ENCODE results near the gene TM4SF1. TPM values are rescaled to one million over a fixed set of nuclear protein-coding genes. Genes with fewer than 3 reads are reported as not detected.
A peak's percentile ranks its signal among the peaks of the same experiment; 100 is the strongest.

Gene TM4SF1
- total RNA-seq, 1 donor from 2014 or later, result 28.9 TPM

GRCh38 chr3:149342413-149343380, 34.8 kb downstream of the TM4SF1 start:
- FAIRE-seq, result peak; percentile 20
- no peaks in the 10 kb centered on the region for H3K36me3 Mint-ChIP-seq (ENCODE audit: low read depth, unreplicated experiment)
- no peak overlapping the region for H3K4me3 Mint-ChIP-seq (ENCODE audit: unreplicated experiment)
- no peaks in the 10 kb centered on the region for H3K27me3 Mint-ChIP-seq (ENCODE audit: low read depth, unreplicated experiment)
- no peak overlapping the region for H3K27ac Mint-ChIP-seq (ENCODE audit: unreplicated experiment)
- Histone ChIP-seq H4K20me1 (ENCODE audit: insufficient read depth, low read length) (no peaks in the 10 kb centered on the region), H3K9me3 (ENCODE audit: insufficient read depth, low read depth, low read length) (no peaks in the 10 kb centered on the region), H3K4me2 (ENCODE audit: low read length) (peak overlapping the region; percentile 58), H3K27ac (ENCODE audit: low read depth, low read length) (peak overlapping the region; percentile 36), H3K79me2 (ENCODE audit: insufficient read depth, low read length) (no peaks in the 10 kb centered on the region), H3K4me3 (ENCODE audit: insufficient read depth, low read depth, low read length) (no peak overlapping the region), H3K4me1 (ENCODE audit: insufficient read depth, low read length) (peaks cover 37% of the 10 kb centered on the region), H3K36me3 (ENCODE audit: insufficient read depth, low read length) (no peaks in the 10 kb centered on the region), H3K27me3 (ENCODE audit: insufficient read depth, low read length) (no peaks in the 10 kb centered on the region), H2AFZ (ENCODE audit: low read depth, low read length) (no peak overlapping the region), H3K9ac (ENCODE audit: low read length) (no peak overlapping the region)
- no peaks in the 10 kb centered on the region for H3K9me3 Mint-ChIP-seq (ENCODE audit: unreplicated experiment)
- peak; percentile 94 for DNase-seq (ENCODE audit: low read depth)
- peaks cover 29% of the 10 kb centered on the region for H3K4me1 Mint-ChIP-seq (ENCODE audit: low read depth, unreplicated experiment)
- no peak for TF ChIP-seq CTCF (IDR thresholded peaks at IDR 0.05; ENCODE audit: insufficient read depth, low read depth, low read length)
- TF ChIP-seq EZH2 (IDR thresholded peaks at IDR 0.05; ENCODE audit: insufficient read depth, low read length), result no peak

GRCh38 chr3:149340310-149340933, 37.0 kb downstream of the TM4SF1 start:
- no peak overlapping the region for H2AFZ ChIP-seq (ENCODE audit: low read depth, low read length)

More at GRCh38 chr3:149340310-149340933, 37.0 kb downstream of the TM4SF1 start:
- H3K4me3 Mint-ChIP-seq (ENCODE audit: unreplicated experiment), result no peak overlapping the region
- H3K9me3 Mint-ChIP-seq (ENCODE audit: unreplicated experiment), result no peaks in the 10 kb centered on the region
- no peaks in the 10 kb centered on the region for H3K27me3 Mint-ChIP-seq (ENCODE audit: low read depth, unreplicated experiment)
- H3K4me1 Mint-ChIP-seq (ENCODE audit: low read depth, unreplicated experiment), result peaks cover 29% of the 10 kb centered on the region
- H3K36me3 Mint-ChIP-seq (ENCODE audit: low read depth, unreplicated experiment), result no peaks in the 10 kb centered on the region
- Histone ChIP-seq H3K4me2 (ENCODE audit: low read length) (peak overlapping the region; percentile 81), H3K36me3 (ENCODE audit: insufficient read depth, low read length) (no peaks in the 10 kb centered on the region), H3K9me3 (ENCODE audit: insufficient read depth, low read depth, low read length) (no peaks in the 10 kb centered on the region), H3K27me3 (ENCODE audit: insufficient read depth, low read length) (no peaks in the 10 kb centered on the region), H3K4me3 (ENCODE audit: insufficient read depth, low read depth, low read length) (peak overlapping the region; percentile 19), H3K27ac (ENCODE audit: low read depth, low read length) (peak overlapping the region; percentile 91), H4K20me1 (ENCODE audit: insufficient read depth, low read length) (no peaks in the 10 kb centered on the region), H3K79me2 (ENCODE audit: insufficient read depth, low read length) (no peaks in the 10 kb centered on the region), H3K4me1 (ENCODE audit: insufficient read depth, low read length) (peaks cover 37% of the 10 kb centered on the region), H3K9ac (ENCODE audit: low read length) (peak overlapping the region; percentile 73)
- DNase-seq (ENCODE audit: low read depth) (peak; percentile 42), FAIRE-seq (peak; percentile 67)
- H3K27ac Mint-ChIP-seq (ENCODE audit: unreplicated experiment), result peak overlapping the region; percentile 93
- no peak for TF ChIP-seq CTCF (IDR thresholded peaks at IDR 0.05; ENCODE audit: insufficient read depth, low read depth, low read length)
- no peak for TF ChIP-seq EZH2 (IDR thresholded peaks at IDR 0.05; ENCODE audit: insufficient read depth, low read length)
